KBM-7 (cell line): ENCODE results near the gene C7orf57.
"Not testable (repeated sequence)": the region's sequence is repeated elsewhere in the genome, so short reads cannot be mapped to it uniquely, and the experiment has no call there.

ENCODE experiments used
- DNase-seq: peaks from one replicate; pipeline ENCODE4 v3.0.0-alpha.2; 2015
- in situ Hi-C: fragments of 300-500 bp; cut with MboI; formaldehyde crosslinking; loops from 2 replicates; pipeline ENCODE4 v1.14.3; 2020; ENCODE audit warnings: low sequenced_read_pairs, low pct_unique_long_range_greater_than_20kb, mixed read lengths

The C7orf57 gene

DNA sequence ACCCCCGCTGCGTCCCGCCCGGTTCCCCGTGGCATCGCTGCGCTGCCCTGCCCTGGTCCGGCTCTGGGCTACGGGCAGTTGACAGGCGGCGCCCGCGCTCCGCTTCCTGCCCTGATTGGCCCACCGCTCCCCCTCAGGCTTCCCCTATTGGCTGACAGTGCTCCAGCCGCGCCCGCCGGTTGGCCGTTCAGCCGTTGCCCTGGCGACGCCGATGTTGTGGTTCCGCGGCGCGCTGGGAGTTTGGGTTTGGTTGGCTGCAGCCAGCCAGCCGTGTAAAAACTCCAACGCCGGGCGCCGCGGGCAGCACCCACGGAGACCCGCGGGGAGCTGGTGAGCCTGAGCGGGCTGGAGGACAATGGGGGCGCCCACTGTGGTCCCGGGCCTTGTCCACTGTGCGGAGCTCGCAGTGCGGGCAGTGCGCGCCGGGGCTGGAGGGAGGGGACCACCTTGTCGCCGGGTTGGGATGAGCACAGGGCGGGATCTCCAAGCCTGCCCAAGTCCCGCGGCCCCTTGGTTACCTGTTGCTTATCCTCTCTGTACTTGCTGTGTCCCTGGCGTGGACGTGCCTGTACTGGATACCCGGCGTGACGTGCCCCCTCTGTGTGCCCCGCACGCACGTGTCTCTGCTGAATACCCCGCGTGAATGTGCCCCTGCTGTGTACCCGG, at the start of gene C7orf57:
Gene C7orf57 (plus strand): TSS at position 243 of the 666 bp plus-strand sequence. CDS start 766 bp downstream, outside the sequence.
- peak; percentile 80 for DNase-seq
- in situ Hi-C loops, result no loop called here

DNA sequence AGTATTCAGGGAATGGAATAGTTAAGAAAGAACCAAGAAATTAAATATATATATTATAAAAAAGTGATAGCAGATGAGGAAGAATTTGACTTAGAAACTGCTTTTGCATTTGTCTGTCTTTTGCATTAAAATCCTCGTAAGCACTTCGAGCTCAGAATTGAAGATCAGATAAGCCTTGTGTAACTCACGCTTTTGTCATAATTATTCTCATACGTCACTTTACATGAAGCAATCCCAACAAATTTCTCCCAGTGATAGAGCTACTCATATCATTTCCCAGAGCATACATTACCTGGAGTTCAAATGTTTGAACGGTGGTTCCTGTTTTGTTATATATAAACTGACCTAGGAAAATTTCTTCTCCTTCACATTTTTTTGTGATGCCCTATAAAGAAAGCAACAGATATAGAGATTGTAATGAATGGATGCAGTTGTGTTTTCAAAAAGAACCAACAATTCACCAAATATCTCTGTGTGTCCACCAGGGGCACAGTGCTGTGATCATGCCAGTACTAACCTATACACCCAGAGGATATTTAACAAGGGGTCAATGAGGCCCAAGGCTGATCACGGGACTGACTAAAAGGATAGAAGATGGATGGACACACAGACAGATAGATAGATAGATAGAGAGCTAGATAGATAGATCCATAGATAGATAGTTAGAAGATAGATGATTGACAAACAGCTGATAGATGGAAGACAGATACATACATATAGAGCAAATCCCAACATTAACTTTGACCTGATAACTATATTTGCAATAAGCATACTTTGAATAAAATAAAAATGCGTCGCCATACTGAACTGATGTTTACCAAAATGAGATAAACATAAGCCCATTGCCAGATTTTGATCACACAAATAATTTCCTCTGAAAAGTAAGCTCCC, 46.6 kb upstream of the C7orf57 start:
- DNase-seq, result peak; percentile 9
- in situ Hi-C loops, result no loop called here

DNA sequence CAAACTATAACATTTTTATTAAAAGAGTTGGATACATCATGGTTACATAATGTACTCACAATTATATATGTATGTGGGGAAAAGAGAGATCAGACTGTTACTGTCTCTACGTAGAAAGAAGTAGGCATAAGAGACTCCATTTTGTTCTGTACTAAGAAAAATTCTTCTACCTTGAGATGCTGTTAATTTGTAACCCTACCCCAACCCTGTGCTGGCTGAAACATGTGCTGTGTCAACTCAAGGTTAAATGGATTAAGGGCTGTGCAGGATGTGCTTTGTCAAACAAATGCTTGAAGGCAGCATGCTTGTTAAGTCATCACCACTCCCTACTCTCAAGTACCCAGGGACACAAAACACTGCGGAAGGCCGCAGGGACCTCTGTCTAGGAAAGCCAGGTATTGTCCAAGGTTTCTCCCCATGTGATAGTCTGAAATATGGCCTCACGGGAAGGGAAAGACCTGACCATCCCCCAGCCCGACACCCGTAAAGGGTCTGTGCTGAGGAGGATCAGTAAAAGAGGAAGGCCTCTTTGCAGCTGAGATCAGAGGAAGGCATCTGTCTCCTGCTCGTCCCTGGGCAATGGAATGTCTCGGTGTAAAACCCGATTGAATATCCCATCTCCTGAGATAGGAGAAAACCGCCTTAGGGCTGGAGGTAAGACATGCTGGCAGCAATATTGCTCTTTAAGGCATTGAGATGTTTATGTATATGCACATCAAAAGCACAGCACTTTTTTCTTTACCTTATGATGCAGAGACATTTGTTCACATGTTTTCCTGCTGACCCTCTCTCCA, 45.5 kb upstream of the C7orf57 start:
- DNase-seq, in situ Hi-C loops: not testable (repeated sequence)

DNA sequence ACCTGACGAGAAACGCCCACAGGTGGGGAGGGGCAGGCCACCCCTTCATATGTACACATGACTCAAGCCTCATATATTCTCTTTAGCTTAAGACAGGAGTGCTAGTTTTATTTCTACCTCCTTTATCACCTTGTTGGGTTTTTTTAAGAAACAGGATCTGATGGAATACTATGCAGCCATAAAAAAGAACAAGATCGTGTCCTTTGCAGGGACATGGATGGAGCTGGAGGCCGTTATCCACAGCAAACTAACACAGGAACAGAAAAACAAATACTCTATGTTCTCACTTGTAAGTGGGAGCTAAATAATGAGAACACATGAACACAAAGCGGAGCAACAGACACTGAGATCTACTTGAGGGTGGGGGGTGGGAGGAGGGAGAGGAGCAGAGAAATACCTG, 44.8 kb upstream of the C7orf57 start:
- DNase-seq, result no peak
- in situ Hi-C loops, result no loop called here

DNA sequence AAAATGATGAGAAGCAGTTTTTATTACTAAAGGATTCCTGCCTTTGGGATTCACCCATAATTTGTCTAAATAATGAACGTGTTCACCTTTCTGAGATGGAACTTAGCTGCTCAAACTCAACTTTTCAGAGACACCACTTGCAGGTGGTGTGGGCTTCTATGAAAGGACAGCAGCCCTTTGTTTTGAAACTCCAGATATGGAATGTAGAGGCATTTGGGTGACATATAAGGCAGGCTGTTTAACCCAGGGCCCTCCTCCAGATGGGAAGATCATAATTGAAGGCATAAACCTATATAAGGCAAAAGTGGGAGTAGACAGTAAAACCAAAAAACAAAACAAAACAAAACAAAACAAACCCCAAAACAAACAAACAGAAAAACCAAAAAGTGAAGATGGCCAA, 44.1 kb upstream of the C7orf57 start:
- in situ Hi-C loops, result no loop called here
- DNase-seq, result no peak

DNA sequence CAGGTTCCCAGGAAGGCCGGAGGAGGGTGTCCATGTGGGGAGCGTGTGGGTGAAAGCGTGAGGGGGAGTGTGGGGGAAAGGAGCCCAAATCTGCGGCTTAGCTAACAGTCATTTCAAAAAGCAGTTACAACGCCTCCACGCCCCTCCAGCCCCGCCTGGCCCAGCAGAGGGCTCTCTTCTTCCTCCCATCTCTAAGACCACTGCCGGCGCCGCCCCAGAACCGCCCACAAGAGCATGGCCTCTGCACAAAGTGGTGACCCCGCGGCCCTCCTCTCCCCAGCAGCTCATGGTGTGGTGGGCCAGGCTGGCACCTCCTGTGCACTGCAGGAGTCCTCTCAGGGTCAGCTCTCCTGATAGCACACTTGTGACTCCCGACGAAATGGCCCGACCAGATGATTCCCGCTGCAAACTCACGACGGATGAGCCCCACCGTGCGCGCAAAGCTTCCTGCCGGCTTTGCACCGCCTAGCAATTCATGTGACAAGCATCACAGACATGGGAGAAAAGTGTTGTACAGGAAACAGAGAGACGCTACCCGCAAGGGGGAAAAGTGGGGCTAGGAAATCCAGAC, 43.5 kb upstream of the C7orf57 start:
- peak; percentile 93 for DNase-seq
- in situ Hi-C loops, result no loop called here

DNA sequence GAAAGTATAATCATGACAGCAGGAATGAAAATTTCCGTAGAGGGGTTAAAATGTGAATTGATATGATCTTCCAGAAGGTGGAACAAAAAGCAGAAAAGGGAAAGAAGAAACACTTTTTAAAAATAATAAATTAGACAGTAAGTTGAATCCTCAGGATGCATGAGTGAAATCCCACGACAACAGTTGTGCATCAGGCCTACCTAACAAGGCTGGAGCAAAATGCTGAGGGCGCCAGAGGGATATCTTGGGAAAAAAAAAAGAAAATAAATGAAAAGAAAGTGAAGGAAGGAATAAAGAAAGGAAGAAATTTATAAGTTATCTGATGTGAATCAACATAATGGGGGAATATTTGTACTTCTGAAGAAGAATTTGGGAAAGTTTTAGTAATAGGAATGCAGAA, 42.9 kb upstream of the C7orf57 start:
- in situ Hi-C loops, result no loop called here
- DNase-seq, result no peak

DNA sequence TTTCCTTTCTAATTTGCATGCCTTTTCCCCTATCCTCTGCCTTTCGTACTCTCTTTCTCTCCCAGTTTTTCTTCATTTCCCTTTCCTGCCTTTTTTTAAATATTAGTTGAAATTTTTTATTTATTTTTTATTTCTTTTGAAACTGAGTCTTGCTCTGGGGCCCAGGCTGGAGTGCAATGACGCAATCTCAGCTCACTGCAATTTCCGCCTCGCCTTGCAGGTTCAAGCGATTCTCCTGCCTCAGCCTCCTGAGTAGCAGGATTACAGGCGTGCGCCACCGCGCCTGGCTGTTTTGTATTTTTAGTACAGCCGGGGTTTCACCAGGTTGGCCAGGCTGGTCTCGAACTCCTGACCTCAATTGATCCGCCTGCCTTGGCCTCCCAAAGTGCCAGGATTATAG, 35.9 kb upstream of the C7orf57 start:
- in situ Hi-C loops, result no loop called here
- no peak for DNase-seq

DNA sequence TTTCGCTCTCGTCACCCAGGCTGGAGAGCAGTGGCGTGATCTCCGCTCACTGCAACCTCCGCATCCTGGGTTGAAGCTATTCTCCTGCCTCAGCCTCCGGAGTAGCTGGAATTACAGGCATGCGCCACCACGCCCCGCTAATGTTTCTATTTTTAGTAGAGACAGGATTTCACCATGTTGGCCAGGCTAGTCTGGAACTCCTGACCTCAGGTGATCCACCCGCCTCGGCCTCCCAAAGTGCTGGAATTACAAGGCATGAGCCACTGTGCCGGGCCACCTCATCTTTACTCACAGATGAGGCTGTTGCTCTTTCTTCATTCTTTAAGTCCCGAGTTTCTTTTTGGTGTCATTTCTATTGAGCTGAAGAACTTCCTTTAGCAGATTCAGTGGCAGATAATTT, 35.2 kb upstream of the C7orf57 start:
- DNase-seq, in situ Hi-C loops: not testable (repeated sequence)

DNA sequence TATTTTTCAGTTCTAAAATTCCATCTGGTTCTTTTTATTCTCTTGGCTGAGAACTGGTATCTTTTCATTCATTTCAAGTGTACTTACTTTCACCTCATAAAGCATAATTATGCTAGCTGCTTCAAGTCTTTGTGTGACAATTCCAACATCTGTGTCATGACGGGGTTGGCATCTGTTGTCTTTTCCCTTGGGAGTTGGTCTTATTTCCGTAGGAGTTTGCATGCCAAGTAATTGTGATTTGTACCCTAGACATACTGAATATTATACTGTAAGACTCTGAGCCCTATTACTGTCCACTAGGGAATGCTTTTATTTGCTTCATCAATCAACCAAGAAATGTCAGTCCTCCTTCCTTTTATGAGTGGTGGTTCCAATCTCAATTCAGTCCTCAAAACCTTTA, 31.3 kb upstream of the C7orf57 start:
- DNase-seq, result no peak
- in situ Hi-C loops, result no loop called here

DNA sequence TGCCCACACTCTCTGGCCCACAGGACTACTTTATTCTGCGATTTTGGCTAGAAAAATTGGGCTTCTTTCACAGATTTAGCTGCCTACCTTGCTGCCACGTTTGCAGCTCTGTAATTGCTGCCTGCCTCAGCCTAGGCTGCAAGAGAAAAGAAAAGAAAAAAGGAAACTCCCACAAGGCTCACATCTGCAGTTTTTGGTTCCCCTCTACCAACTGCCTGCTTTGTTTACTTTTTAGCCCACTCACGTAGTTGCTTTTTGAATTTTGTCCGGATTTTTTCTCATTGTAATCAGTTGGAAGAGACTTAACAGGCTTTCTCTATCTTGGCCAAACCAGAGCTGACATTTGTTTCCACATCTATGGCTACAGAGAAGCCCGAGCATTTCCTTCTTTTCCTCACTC, 30.7 kb upstream of the C7orf57 start:
- in situ Hi-C loops, result no loop called here
- no peak for DNase-seq

DNA sequence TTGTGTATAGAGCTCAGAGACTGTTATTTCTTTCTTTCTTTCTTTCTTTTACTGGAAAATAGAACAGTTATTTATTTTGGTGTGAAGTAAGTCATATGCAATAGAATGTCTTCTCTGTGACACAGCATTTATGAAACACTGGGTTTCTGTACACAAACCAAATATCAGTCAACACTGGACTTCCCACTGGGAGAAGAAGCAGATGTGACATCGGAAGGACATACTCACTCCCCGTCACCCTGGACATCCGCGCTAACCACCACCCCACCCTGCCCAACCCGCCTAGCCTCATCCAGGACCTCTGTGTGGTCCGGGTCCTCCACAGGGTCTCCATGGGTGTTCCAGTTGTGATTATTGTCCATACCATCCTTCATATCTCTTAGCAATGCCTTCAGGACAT, 28.5 kb upstream of the C7orf57 start:
- no peak for DNase-seq
- in situ Hi-C loops, result no loop called here

DNA sequence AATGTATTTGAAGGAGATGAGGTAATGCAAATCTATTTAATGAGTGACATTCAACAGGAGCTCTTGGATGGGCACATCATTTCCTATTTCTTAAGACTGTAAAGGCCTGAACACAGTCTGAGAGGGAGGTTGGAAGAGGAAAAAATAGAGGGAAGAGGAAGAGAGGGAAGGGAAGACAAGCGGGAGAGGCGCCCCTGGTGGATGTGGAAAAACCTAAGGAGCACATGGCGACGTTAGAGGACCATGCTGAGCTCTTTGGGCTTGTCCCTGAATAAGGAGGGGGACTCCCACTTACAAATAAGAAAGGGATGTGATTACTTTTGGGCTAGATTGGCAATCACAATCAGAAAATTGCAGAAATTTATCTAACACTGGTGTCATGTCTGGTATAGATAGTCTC, 26.1 kb upstream of the C7orf57 start:
- DNase-seq, result no peak
- in situ Hi-C loops, result no loop called here

DNA sequence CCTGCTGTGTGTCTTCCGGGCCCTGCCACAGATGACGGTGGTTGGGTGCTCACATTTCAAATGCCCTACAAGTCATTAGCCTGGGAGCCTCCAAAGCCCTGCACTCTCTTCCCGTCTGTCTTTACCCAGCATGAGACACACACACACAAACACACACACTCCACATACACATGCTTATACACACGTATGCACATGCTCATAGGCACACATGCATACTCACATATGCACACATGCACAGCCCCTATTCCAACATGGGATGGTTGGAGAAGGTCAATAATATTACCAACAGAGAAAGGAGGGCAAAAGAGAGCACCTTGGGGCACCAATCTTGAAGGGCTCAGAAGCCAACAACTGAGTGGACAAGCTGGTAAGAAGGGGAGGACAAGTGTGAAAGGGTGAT, 25.4 kb upstream of the C7orf57 start:
- DNase-seq, result no peak
- in situ Hi-C loops, result no loop called here

DNA sequence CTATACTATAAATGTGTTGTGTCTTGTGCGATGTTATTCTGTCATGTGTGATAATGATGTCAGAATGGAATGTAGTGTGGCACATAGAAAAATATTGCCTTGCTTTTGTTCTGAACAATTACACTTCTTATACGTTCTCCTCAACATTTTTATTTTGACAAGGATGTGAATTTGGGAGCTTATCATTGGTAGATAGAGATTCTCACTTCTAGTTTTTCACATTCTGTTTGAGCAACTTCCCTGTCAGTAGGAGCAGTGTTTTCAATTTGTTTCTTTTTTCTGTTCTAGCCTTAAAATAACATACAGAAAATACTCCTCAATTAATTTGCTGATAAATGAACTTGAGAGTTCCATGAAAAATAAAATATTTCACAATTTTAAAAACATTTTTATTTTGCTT, 24.0 kb upstream of the C7orf57 start:
- DNase-seq, result no peak
- in situ Hi-C loops, result no loop called here

DNA sequence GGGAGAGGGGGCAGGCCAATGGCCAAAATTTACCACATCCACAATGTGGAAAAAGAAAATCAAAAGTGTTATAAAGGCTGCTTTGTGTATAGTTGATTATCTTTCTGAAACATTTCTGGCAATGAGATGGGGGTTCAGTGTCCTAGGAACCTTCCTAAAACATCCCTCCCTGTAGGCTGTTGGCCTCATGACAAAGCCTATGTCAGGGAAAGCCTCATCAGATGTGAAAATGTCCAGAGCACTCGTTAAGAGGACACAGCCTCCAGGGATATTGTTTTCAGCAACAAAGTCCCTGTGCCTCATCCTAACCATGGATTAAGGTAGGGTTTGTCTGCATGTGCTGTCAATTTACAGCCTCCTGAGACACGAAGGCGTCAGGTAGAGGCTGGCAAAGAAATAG, 23.4 kb upstream of the C7orf57 start:
- no peak for DNase-seq
- in situ Hi-C loops, result no loop called here

DNA sequence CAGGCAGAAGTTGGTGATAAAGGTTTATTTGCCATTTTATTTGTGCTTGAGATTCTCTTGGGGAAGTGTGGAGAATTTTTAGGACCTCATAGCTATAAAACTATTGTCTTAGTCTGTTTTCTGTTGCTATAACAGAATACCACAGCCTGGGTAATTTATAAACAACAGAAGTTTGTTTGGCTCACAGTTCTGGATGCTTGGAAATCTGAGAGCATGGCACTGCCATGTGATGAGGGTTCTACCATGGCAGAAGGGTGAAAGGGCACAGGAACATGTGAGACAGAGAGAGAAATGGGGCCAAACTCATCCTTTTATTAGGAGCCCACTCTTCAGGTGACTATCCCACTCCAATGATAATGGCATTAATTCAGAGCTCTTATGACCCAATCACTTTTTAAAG, 18.7 kb upstream of the C7orf57 start:
- in situ Hi-C loops, result no loop called here
- DNase-seq, result no peak

DNA sequence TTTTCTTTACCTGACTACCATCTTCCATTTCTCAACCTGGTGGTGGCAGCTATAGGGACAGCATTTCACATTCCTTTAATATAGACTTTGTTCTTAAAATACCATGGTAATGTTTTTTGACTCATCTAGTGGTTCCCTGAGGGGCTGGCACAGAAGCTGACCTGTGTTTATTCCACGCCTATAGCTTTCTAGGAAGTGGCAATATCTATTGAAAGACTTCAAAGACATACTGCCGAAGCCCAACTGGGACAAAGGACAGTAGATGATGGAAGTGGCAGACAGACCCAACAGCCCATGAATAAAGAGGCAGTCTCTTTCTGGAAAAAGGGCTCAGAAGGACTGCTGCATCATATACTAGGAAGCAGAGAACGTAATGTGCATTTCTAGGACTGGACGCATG, 17.7 kb upstream of the C7orf57 start:
- in situ Hi-C loops, result no loop called here

DNA sequence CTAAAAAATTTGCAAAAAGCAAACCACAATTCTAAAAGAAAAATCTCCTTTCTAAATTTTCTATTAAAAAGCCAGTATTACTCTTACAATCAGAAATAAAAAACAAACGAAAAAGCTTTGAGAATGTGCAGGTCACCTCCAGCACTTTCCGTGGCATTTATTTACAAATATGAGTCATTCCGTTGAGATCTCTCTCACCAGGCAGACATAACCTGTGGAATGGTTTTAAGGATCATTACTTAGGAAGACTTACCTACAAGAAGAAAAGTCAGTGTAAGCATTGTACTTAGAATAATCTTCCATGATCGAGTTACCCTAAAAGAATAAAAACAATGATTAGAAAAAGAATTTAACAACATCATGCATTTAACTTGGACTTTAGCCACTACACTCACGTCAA, 9.7 kb upstream of the C7orf57 start:
- no peak for DNase-seq
- in situ Hi-C loops, result no loop called here

More for the DNA sequence above, 17.7 kb upstream of the C7orf57 start:
- DNase-seq, result no peak

DNA sequence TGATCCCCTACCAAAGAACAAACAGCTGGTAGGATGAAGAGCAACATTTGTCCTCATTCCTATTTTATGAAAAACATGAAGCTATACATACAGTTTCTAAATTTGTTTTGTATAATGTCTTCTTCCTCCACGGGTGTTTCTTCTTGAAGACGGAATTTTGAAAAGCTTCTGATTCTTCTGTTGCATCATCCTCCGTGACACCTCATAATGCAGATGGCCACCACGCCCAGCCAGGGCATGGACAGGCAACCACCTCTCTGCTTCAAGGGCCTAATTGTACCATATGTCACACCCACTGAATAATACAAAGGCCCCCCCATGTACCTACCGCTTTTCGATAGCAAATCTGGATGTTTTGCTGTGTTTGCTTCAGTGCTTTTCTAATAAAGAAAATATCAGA, 6.4 kb upstream of the C7orf57 start, which contains the start of gene SUN3:
Gene SUN3 (minus strand): TSS at position 170 of the 400 bp plus-strand sequence. CDS start 169 bp downstream, at position 1.
- in situ Hi-C loops, result no loop called here
- no peak for DNase-seq
